ENCODE measurements around the gene NLRP7. TPM values are rescaled to one million over a fixed set of nuclear protein-coding genes. Genes with fewer than 3 reads are reported as not detected.
"Not testable (repeated sequence)": the region's sequence is repeated elsewhere in the genome, so short reads cannot be mapped to it uniquely, and the experiment has no call there.

NLRP7 gene
- not detected for polyA plus RNA-seq (ENCODE audit: insufficient read length)

DNA sequence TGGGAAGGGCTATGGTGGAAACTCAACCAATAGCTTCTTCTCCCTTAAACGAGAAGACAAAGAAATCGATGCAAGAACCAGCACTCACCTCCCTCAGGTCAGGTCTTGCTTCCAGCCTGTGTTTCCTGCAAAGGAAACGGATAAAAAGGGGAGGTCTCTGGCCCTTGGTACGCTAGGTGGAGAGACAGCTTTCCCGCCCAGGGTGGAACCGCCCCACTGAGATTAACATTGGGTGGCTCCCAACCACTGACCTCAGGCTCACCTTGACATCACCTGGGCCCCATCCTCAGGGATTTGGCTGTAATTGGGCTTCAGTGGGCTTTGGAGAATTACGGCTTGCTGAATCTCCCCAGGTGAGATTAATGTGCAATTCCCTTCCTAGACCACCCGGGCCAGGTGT, at the start of gene NLRP7:
Gene NLRP7, minus strand, starts transcription at position 150 of the 400 bp plus-strand sequence.
- no peak for DNase-seq (ENCODE audit: low read depth)

DNA sequence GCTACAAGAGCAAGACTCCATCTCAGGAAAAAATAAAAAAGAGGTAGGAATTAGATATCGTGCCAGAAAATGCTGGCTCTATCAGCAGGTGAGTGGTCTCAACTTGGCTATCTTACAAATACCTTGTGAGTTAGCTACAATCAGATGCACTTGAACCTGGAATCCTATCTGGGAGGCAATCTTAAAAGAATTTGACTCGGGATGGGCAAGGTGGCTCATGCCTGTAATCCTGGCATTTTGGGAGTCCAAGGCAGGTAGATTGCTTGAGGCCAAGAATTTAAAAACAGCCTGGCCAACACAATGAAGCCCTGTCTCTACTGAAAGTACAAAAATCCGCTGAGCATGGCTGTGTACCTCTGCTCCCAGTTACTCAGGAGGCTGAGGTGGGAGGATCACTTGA, 48.2 kb upstream of the NLRP7 start:
- no peak for DNase-seq (ENCODE audit: low read depth)

DNA sequence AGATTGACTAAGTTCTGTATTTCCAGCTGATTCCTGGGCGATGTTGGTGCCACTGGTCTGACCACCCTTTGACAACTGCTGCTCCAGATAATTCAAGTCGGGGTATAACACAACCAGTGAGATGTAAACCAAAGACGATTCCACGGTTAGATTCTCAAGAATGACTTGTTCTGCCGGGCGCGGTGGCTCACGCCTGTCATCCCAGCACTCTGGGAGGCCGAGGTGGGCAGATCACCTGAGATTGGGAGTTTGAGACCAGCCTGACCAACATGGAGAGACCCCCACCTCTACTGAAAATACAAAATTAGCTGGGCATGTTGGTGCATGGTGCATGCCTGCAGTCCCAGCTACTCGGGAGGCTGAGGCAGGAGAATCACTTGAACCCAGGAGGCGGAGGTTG, 42.2 kb upstream of the NLRP7 start:
- not testable (repeated sequence) for DNase-seq (ENCODE audit: low read depth)

DNA sequence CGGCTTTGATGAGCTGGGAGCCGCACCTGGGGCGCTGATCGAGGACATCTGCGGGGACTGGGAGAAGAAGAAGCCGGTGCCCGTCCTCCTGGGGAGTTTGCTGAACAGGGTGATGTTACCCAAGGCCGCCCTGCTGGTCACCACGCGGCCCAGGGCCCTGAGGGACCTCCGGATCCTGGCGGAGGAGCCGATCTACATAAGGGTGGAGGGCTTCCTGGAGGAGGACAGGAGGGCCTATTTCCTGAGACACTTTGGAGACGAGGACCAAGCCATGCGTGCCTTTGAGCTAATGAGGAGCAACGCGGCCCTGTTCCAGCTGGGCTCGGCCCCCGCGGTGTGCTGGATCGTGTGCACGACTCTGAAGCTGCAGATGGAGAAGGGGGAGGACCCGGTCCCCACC, 35.2 kb upstream of the NLRP7 start:
- not testable (repeated sequence) for DNase-seq (ENCODE audit: low read depth)

GRCh38 chr19:54973229-54974090, 26.1 kb upstream of the NLRP7 start:
- not testable (repeated sequence) for DNase-seq (ENCODE audit: low read depth)

- DNase-seq (ENCODE audit: low read depth), result not testable (repeated sequence)
Measured at GRCh38 chr19:54971446-54971845, 24.1 kb upstream of the NLRP7 start.

GRCh38 chr19:54969647-54970046, 22.3 kb upstream of the NLRP7 start:
- no peak for DNase-seq (ENCODE audit: low read depth)

GRCh38 chr19:54967611-54968010, 20.3 kb upstream of the NLRP7 start:
- DNase-seq (ENCODE audit: low read depth), result no peak

GRCh38 chr19:54965055-54965454, 17.7 kb upstream of the NLRP7 start:
- DNase-seq (ENCODE audit: low read depth), result not testable (repeated sequence)

- no peak for DNase-seq (ENCODE audit: low read depth)
Measured at GRCh38 chr19:54959840-54960239, 12.5 kb upstream of the NLRP7 start.

- DNase-seq (ENCODE audit: low read depth), result no peak
Measured at GRCh38 chr19:54955376-54955775, 8.0 kb upstream of the NLRP7 start.

- DNase-seq (ENCODE audit: low read depth), result not testable (repeated sequence)
Measured at GRCh38 chr19:54953345-54953713, 6.0 kb upstream of the NLRP7 start.

DNA sequence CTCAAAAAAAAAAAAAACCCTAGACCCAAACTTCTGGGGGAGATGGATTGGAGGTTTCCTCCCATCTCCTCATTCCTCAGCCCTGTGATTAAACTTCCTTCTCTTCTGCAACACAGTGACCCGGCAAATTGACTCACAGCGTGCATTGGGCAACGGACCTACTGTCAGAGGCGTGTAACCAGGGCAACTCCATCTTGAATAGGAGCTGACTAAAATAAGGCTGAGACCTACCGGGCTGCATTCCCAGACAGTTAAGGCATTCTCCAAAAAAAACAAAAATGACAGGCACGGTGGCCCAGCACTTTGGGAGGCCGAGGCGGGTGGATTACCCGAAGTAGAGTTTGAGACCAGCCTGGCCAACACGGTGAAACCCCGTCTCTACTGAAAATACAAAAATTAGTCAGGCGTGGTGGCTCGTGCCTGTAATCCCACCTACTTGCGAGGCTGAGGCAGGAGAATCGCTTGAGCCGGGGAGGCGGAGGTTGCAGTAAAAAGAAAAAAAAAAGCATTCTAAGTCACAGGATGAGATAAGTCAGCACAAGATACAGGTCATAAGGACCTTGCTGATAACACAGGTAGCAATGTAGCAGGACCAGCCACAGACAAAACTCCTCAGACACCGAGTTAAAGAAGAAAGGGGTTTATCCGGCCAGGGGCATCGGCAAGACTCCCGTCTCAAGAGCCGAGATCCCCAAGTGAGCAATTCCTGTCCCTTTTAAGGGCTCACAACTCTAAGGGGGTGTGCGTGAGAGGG, 5.4 kb upstream of the NLRP7 start:
- DNase-seq (ENCODE audit: low read depth), result no peak

DNA sequence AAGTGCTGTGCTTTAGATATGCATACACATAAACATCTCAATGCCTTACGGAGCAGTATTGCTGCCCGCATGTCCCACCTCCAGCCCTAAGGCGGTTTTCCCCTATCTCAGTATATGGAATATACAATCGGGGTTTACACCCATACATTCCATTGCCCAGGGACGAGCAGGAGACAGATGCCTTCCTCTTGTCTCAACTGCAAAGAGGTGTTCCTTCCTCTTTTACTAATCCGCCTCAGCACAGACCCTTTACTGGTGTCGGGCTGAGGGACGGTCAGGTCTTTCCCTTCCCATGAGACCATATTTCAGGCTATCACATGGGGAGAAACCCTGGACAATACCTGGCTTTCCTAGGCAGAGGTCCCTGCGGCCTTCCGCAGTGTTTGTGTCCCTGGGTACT, 3.2 kb upstream of the NLRP7 start:
- DNase-seq (ENCODE audit: low read depth), result not testable (repeated sequence)

GRCh38 chr19:54949412-54949811, 2.1 kb upstream of the NLRP7 start:
- DNase-seq (ENCODE audit: low read depth), result no peak

DNA sequence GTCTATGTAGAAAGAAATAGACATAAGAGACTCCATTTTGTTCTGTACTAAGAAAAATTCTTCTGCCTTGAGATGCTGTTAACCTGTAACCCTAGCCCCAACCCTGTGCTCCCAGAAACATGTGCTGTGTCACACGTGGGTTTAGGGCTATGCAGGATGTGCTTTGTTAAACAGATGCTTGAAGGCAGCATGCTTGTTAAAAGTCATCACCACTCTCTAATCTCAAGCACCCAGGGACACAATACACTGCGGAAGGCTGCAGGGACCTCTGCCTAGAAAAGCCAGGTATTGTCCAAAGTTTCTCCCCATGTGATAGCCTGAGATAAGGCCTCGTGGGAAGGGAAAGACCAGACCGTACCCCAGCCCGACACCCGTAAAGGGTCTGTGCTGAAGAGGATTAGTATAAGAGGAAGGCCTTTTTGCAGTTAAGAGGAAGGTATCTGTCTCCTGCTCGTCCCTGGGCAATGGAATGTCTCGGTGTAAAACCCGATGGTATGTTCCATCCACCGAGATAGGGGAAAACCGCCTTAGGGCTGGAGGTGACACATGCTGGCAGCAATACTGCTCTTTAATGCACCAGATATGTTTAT, 3.5 kb downstream of the NLRP7 start:
- DNase-seq (ENCODE audit: low read depth), result not testable (repeated sequence)

DNA sequence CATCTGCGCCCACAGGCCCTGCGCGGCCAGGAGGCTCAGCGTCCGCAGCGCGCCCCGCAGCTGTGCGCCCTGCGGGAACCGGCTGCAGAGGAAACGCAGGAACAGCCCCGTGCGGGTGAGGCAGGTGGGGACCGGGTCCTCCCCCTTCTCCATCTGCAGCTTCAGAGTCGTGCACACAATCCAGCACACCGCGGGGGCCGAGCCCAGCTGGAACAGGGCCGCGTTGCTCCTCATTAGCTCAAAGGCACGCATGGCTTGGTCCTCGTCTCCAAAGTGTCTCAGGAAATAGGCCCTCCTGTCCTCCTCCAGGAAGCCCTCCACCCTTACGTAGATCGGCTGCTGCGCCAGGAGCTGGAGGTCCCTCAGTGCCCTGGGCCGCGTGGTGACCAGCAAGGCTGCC, 7.8 kb downstream of the NLRP7 start:
- DNase-seq (ENCODE audit: low read depth), result not testable (repeated sequence)

GRCh38 chr19:54938906-54939305, 8.4 kb downstream of the NLRP7 start:
- no peak for DNase-seq (ENCODE audit: low read depth)

- DNase-seq (ENCODE audit: low read depth), result no peak
Measured at GRCh38 chr19:54937926-54938325, 9.4 kb downstream of the NLRP7 start.

GRCh38 chr19:54928299-54928698, 19.0 kb downstream of the NLRP7 start:
- DNase-seq (ENCODE audit: low read depth), result no peak

DNA sequence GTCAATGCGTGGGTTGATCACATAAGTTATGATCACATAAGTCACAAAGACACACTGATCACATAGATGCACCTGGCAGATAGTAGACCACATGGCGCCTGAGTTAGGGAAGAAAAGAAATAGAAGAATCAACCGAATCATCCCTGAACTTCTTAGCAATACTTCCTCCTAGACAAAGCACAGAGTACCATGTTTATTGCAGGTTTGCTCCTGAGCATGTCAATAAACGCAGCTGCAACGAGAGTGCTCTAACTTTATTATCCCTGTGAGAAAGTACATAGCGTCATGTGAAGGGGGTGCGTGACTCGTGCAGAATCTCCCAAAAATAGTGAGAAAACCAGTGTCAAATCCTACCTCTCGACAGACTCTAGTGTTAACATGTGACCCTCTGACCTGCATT, 24.1 kb downstream of the NLRP7 start:
- DNase-seq (ENCODE audit: low read depth), result no peak

DNA sequence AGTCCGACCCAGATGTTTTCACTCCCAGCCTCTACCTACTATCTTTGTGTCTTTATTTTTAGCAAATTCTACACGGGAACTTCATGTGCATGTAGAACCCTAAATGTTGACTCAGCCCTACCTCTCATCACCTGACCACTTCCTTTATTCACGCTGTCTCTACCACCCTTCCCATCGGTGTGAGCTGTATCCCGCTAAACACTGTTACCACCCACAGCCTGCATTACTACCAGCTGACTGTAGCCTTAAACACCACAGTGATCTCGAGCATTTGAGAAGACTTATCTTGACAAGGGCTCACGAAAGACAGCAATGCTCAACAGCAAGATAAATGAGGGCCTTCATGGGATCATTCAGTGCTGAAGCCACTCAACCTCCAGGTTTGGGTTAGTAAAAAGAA, 26.2 kb downstream of the NLRP7 start:
- DNase-seq (ENCODE audit: low read depth), result no peak

Measured in forelimb muscle (tissue), 1 donor.